Uterus (tissue), 2 donors: Measurements from ENCODE around the gene FAM13C.

Experiments used
- POLR2A ChIP-seq, 2 donors: fragments of 450-650 bp; IDR thresholded peaks; one replicate each; pipeline ENCODE4 v1.6.1; 2016; ENCODE audit warnings: antibody characterized with exemption in 2 of 2, mild to moderate bottlenecking in 1 of 2, moderate library complexity in 1 of 2
- TF ChIP-seq, protein P1 (sequence below), 4 experiments: fragments of 200-600 bp in 2 of 4; fragments of 450-650 bp in 2 of 4; sonication (generic) in 2 of 4; IDR thresholded peaks; one replicate each; pipeline ENCODE4 v1.5.1; 2016 to 2019; ENCODE audit warnings: antibody characterized with exemption in 4 of 4, mild to moderate bottlenecking in 2 of 4, moderate library complexity in 1 of 4

DNA sequence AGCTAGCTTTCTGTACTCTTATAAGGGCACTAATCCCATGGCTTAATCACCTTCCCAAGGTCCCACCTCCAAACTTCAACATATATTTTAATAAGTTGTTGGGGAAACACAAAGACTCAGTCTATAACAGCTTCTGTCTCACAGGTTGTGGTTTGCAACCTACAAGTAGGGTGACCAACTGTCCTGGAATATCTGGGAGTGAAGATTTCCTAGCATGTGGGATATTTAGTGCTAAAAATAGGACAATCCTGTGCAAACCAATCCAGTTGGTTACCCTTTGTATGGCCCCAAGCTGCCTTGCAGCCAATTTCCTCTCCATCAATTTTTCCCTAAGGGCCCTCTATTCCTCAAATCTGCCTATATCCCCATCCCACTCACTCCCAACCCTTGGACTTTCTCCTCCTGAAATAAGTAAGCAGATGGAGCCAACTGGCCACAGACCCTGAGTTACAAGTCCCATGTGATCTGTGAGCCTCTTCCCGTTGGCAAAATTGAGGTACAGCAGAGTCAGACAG lies 82.3 kb downstream of the FAM13C start:
- TF ChIP-seq, protein P1, sequence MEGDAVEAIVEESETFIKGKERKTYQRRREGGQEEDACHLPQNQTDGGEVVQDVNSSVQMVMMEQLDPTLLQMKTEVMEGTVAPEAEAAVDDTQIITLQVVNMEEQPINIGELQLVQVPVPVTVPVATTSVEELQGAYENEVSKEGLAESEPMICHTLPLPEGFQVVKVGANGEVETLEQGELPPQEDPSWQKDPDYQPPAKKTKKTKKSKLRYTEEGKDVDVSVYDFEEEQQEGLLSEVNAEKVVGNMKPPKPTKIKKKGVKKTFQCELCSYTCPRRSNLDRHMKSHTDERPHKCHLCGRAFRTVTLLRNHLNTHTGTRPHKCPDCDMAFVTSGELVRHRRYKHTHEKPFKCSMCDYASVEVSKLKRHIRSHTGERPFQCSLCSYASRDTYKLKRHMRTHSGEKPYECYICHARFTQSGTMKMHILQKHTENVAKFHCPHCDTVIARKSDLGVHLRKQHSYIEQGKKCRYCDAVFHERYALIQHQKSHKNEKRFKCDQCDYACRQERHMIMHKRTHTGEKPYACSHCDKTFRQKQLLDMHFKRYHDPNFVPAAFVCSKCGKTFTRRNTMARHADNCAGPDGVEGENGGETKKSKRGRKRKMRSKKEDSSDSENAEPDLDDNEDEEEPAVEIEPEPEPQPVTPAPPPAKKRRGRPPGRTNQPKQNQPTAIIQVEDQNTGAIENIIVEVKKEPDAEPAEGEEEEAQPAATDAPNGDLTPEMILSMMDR (IDR thresholded peaks at IDR 0.05), result no peak
- no peak for TF ChIP-seq POLR2A (IDR thresholded peaks at IDR 0.05)
